Astrocyte (in vitro differentiated cells and primary cell): ENCODE data around the gene CHCHD3. TPM values are rescaled to one million over a fixed set of nuclear protein-coding genes. Genes with fewer than 3 reads are reported as not detected.
A peak's percentile ranks its signal among the peaks of the same experiment; 100 is the strongest.

Experiments
- DNase-seq: peaks from one replicate; pipeline ENCODE4 v3.0.0-alpha.2; 2010; ENCODE audit warnings: low read depth
- FAIRE-seq: peaks from 2 replicates; lab custom pipeline; 2011; peaks lifted over from hg19 to GRCh38; lab: Jason Lieb, UNC
- H2AFZ ChIP-seq: 2 replicates; pipeline ENCODE4 v1.6.0; 2012; ENCODE audit warnings: low read depth, low read length, inconsistent platforms
- H3K27ac ChIP-seq: 2 replicates; pipeline ENCODE4 v1.5.1; 2011; ENCODE audit warnings: low read depth, low read length, inconsistent platforms
- H3K27me3 ChIP-seq: 2 replicates; pipeline ENCODE4 v1.6.0; 2011; ENCODE audit warnings: low read length, inconsistent platforms; ENCODE audit not compliant: insufficient read depth
- H3K36me3 ChIP-seq: 2 replicates; pipeline ENCODE4 v1.5.1; 2011; ENCODE audit warnings: low read length, inconsistent platforms; ENCODE audit not compliant: insufficient read depth
- H3K4me1 ChIP-seq: 2 replicates; pipeline ENCODE4 v1.5.1; 2011; ENCODE audit warnings: low read length, inconsistent platforms; ENCODE audit not compliant: insufficient read depth
- H3K4me2 ChIP-seq: 2 replicates; pipeline ENCODE4 v1.6.0; 2012; ENCODE audit warnings: low read length, inconsistent platforms
- H3K4me3 ChIP-seq: 2 replicates; pipeline ENCODE4 v1.5.1; 2011; ENCODE audit warnings: low read depth, mild to moderate bottlenecking, low read length, inconsistent platforms; ENCODE audit not compliant: insufficient read depth
- H3K79me2 ChIP-seq: 2 replicates; pipeline ENCODE4 v1.6.0; 2012; ENCODE audit warnings: mild to moderate bottlenecking, low read length, inconsistent platforms; ENCODE audit not compliant: insufficient read depth
- H3K9ac ChIP-seq: 2 replicates; pipeline ENCODE4 v1.6.0; 2012; ENCODE audit warnings: mild to moderate bottlenecking, low read length, inconsistent platforms
- H3K9me3 ChIP-seq: 2 replicates; pipeline ENCODE4 v1.5.1; 2012; ENCODE audit warnings: low read depth, mild to moderate bottlenecking, low read length, inconsistent platforms; ENCODE audit not compliant: insufficient read depth
- H4K20me1 ChIP-seq: 2 replicates; pipeline ENCODE4 v1.6.0; 2012; ENCODE audit warnings: low read length, inconsistent platforms; ENCODE audit not compliant: insufficient read depth
- H3K27ac Mint-ChIP-seq: one replicate; pipeline ENCODE4 v1.8.0; 2021; ENCODE audit warnings: mild to moderate bottlenecking, mixed read lengths; ENCODE audit not compliant: unreplicated experiment
- H3K27me3 Mint-ChIP-seq: one replicate; pipeline ENCODE4 v1.8.0; 2021; ENCODE audit warnings: low read depth, mixed read lengths; ENCODE audit not compliant: unreplicated experiment
- H3K36me3 Mint-ChIP-seq: one replicate; pipeline ENCODE4 v1.8.0; 2021; ENCODE audit warnings: low read depth, mixed read lengths; ENCODE audit not compliant: unreplicated experiment
- H3K4me1 Mint-ChIP-seq: one replicate; pipeline ENCODE4 v1.8.0; 2021; ENCODE audit warnings: low read depth, mixed read lengths; ENCODE audit not compliant: unreplicated experiment
- H3K4me3 Mint-ChIP-seq: one replicate; pipeline ENCODE4 v1.8.0; 2021; ENCODE audit warnings: mild to moderate bottlenecking, moderate library complexity, mixed read lengths; ENCODE audit not compliant: unreplicated experiment
- H3K9me3 Mint-ChIP-seq: one replicate; pipeline ENCODE4 v1.8.0; 2021; ENCODE audit warnings: mild to moderate bottlenecking, mixed read lengths; ENCODE audit not compliant: unreplicated experiment
- EZH2 ChIP-seq: IDR thresholded peaks from 2 replicates; pipeline ENCODE4 v1.6.1; 2012; ENCODE audit warnings: mild to moderate bottlenecking, low read length, inconsistent platforms; ENCODE audit not compliant: insufficient read depth
- total RNA-seq: library from RNA; stranded (reverse); gene quantifications from 2 replicates; pipeline ENCODE4 v1.2.1, GENCODE V29; 2021
- TF ChIP-seq, protein P1 (sequence below): IDR thresholded peaks from 2 replicates; pipeline ENCODE4 v1.5.1; 2011; ENCODE audit warnings: low read depth, mild to moderate bottlenecking, inconsistent platforms, low read length, moderate library complexity; ENCODE audit not compliant: insufficient read depth

Gene CHCHD3
- total RNA-seq, 1 donor from 2014 or later: 63.1 TPM

DNA sequence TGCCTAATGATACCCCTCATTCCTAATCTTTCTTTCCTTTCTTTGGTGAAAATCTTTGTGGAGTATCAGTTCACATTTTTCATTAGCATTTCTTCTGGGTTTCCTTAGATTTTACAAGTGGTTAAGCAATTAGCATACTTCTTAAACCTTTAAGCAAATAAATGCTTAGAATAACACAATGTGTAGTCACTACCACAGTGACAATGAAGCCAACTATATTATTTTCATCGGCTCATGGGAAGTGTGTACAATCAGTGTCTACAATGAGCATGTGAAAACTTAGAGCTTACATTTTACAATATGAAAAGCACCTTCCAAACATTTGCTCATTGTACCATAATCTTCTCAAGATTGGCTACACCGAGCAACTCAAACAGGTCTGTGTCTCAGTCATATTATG, 329.5 kb downstream of the CHCHD3 start:
- Histone ChIP-seq H3K4me1 (peaks cover 14% of the 10 kb centered on the region), H3K36me3 (no peaks in the 10 kb centered on the region), H3K4me2 (no peak overlapping the region), H3K27ac (peak overlapping the region; percentile 14), H3K27me3 (no peaks in the 10 kb centered on the region), H3K79me2 (no peaks in the 10 kb centered on the region), H4K20me1 (no peaks in the 10 kb centered on the region), H3K4me3 (no peak overlapping the region), H3K9me3 (no peaks in the 10 kb centered on the region), H3K9ac (peak overlapping the region; percentile 9), H2AFZ (peak overlapping the region; percentile 5)
- no peak for FAIRE-seq
- peak; percentile 80 for DNase-seq
- H3K4me1 Mint-ChIP-seq: no peaks in the 10 kb centered on the region
- peaks cover 23% of the 10 kb centered on the region for H3K27me3 Mint-ChIP-seq
- peaks cover 9% of the 10 kb centered on the region for H3K9me3 Mint-ChIP-seq
- H3K4me3 Mint-ChIP-seq: no peak overlapping the region
- TF ChIP-seq, protein P1, sequence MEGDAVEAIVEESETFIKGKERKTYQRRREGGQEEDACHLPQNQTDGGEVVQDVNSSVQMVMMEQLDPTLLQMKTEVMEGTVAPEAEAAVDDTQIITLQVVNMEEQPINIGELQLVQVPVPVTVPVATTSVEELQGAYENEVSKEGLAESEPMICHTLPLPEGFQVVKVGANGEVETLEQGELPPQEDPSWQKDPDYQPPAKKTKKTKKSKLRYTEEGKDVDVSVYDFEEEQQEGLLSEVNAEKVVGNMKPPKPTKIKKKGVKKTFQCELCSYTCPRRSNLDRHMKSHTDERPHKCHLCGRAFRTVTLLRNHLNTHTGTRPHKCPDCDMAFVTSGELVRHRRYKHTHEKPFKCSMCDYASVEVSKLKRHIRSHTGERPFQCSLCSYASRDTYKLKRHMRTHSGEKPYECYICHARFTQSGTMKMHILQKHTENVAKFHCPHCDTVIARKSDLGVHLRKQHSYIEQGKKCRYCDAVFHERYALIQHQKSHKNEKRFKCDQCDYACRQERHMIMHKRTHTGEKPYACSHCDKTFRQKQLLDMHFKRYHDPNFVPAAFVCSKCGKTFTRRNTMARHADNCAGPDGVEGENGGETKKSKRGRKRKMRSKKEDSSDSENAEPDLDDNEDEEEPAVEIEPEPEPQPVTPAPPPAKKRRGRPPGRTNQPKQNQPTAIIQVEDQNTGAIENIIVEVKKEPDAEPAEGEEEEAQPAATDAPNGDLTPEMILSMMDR: no peak
- no peak for TF ChIP-seq EZH2
- H3K27ac Mint-ChIP-seq: no peak overlapping the region
- no peaks in the 10 kb centered on the region for H3K36me3 Mint-ChIP-seq

DNA sequence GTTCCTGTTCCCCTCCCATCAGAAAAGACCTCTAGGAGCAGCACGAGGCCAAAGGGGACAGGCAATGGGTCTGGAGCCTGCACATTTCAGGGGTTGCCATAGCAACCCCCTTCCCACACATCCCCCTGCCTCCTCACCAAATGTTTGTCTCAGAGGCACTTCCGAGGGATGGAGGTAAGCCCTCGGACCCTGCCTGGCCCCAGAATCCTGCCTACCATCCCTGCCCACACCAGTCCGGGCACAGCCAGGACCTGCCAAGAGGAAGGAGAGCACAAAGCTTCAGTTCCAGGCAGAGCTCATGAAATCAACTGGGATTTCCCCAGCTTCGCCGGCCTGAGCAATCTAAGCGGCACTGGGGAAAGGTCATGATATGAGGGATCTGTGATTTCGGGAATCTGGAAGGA, 330.6 kb downstream of the CHCHD3 start:
- no peaks in the 10 kb centered on the region for H3K79me2 ChIP-seq
- TF ChIP-seq, protein P1: no peak
- TF ChIP-seq EZH2: no peak
- no peak overlapping the region for H3K27ac Mint-ChIP-seq
- peaks cover 14% of the 10 kb centered on the region for H3K4me1 ChIP-seq
- FAIRE-seq: no peak
- no peaks in the 10 kb centered on the region for H3K27me3 ChIP-seq
- H3K4me1 Mint-ChIP-seq: no peaks in the 10 kb centered on the region
- no peaks in the 10 kb centered on the region for H4K20me1 ChIP-seq
- H3K36me3 Mint-ChIP-seq: no peaks in the 10 kb centered on the region
- no peaks in the 10 kb centered on the region for H3K9me3 ChIP-seq
- H3K9ac ChIP-seq: no peak overlapping the region
- no peak overlapping the region for H3K4me2 ChIP-seq
- H3K27ac ChIP-seq: no peak overlapping the region
- H3K36me3 ChIP-seq: no peaks in the 10 kb centered on the region
- H3K9me3 Mint-ChIP-seq: peaks cover 9% of the 10 kb centered on the region
- no peak overlapping the region for H3K4me3 Mint-ChIP-seq
- no peak for DNase-seq
- no peak overlapping the region for H3K4me3 ChIP-seq
- peaks cover 23% of the 10 kb centered on the region for H3K27me3 Mint-ChIP-seq
- no peak overlapping the region for H2AFZ ChIP-seq

DNA sequence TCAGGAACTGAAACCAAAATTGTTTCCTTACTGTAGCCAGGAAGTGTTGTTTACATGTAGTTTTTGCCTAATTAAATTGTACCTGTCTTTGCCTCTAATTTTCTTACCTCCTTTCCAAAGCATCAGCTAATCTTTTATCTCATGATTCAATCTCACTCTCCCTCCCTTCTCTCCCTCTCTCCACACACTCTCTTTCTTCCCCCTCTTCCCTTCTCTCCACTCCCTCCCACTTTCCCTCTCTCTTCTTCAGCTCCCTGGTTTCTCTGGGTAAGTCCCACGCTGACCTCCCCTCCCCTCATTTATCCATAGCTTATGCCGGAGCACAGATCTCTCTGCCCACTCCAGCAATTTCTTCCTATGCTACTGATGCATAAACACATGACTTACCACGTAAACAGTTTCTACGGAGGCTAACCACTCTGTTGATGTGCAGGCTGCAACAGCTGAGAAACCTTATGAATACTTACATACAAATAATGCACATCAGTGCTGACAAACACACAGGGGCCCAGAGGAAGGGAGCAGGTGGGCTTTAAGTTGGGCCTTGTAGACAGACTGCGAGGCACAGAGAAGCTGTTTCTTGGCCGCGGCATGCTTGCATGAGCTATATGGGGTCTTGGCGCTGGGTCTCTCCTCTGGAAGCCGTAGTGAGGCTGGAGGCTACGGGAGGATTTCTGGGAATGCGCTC, 331.2 kb downstream of the CHCHD3 start:
- peak overlapping the region; percentile 34 for H3K4me2 ChIP-seq
- FAIRE-seq (no peak), DNase-seq (peak; percentile 46)
- H3K27me3 Mint-ChIP-seq: peaks cover 22% of the 10 kb centered on the region
- H3K36me3 ChIP-seq: no peaks in the 10 kb centered on the region
- peaks cover 14% of the 10 kb centered on the region for H3K4me1 ChIP-seq
- no peaks in the 10 kb centered on the region for H3K4me1 Mint-ChIP-seq
- peaks cover 9% of the 10 kb centered on the region for H3K9me3 Mint-ChIP-seq
- no peaks in the 10 kb centered on the region for H3K36me3 Mint-ChIP-seq
- no peak overlapping the region for H3K4me3 ChIP-seq
- H3K79me2 ChIP-seq: no peaks in the 10 kb centered on the region
- H3K4me3 Mint-ChIP-seq: no peak overlapping the region
- no peak overlapping the region for H3K27ac Mint-ChIP-seq
- no peaks in the 10 kb centered on the region for H3K27me3 ChIP-seq
- no peak overlapping the region for H3K27ac ChIP-seq
- no peak overlapping the region for H3K9ac ChIP-seq
- H2AFZ ChIP-seq: peak overlapping the region; percentile 8
- no peaks in the 10 kb centered on the region for H4K20me1 ChIP-seq
- TF ChIP-seq, protein P1: no peak
- no peak for TF ChIP-seq EZH2
- no peaks in the 10 kb centered on the region for H3K9me3 ChIP-seq
